ENCODE measurements around the gene VCP. TPM values are rescaled to one million over a fixed set of nuclear protein-coding genes. Genes with fewer than 3 reads are reported as not detected.

The VCP gene
- total RNA-seq, 1 experiment from 2014 or later, result 170 TPM

DNA sequence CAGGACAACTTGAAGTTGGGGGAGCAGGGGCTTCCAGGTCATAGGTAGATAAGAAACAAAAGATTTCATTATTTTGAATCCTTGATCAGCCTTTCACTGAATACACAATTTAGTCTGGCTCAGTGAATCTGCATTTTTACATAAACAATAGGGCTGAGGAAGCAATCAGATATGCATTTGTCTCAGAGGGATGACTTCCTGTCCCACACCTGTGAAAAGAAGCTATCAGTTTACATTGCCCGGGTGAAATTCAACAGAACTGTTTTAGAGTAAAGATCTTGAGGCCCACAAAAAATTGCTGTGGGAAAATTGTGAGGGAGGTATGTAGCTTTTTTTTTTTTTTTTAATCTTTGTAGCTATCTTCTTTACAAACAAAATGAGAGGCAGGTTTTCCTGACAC is 44.6 kb downstream of the VCP start:
- no peaks in the 10 kb centered on the region for H4K20me1 ChIP-seq (ENCODE audit: insufficient read depth)

DNA sequence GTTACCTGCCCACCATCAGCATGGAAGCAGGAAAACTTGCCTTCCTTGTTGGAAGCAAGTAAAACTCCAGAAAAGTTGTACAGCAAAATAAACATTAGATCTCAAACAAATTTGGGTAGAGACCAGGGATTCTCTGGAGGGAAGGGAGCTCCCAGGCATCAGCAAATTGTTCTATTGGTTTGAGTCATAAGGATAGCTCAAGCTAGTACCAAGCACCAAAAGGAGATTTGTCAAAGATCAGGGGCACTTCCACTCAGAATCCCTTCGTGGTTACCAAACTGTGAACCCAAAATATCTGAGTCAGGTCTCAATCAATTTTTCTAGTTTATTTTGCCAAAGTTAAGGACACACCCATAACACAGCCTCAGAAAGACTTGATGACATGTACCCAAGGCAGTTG is 45.1 kb downstream of the VCP start:
- intact Hi-C loops (cut with micrococcal nuclease), result no loop called here
- Histone ChIP-seq H3K4me1 (ENCODE audit: control insufficient read depth in 1 of 2, insufficient read depth in 2 of 2, low read length in 2 of 2) (peaks cover 4 to 23% of the 10 kb centered on the region in 2 experiments; a peak in 2 of 4 replicates), H3K9me2 (ENCODE audit: insufficient read depth) (no peaks in the 10 kb centered on the region), H3K9ac (ENCODE audit: low read length) (no peak overlapping the region), H4K20me1 (ENCODE audit: insufficient read depth) (no peaks in the 10 kb centered on the region), H3K27ac (ENCODE audit: low read depth, low read length) (no peak overlapping the region), H3K9me3 (ENCODE audit: control insufficient read depth in 1 of 2, insufficient read depth in 1 of 2, low read depth in 1 of 2, low read length in 2 of 2) (no peaks in the 10 kb centered on the region), H3K79me2 (ENCODE audit: insufficient read depth, low read length) (no peaks in the 10 kb centered on the region), H3K4me3 (replicated peaks in 1 of 2; ENCODE audit: low read depth in 1 of 2, low read length in 2 of 2) (no peak overlapping the region), H2AFZ (ENCODE audit: low read depth, low read length, poor library complexity, severe bottlenecking) (no peak overlapping the region), H3K4me2 (ENCODE audit: low read length) (no peak overlapping the region), H3K27me3 (ENCODE audit: insufficient read depth, low read length) (no peaks in the 10 kb centered on the region), H3K36me3 (ENCODE audit: control insufficient read depth in 1 of 2, insufficient read depth in 2 of 2, low read length in 2 of 2) (no peaks in the 10 kb centered on the region)
- BruUV-seq (replicated peaks), result no TSS peak
- POLR2A ChIA-PET, result no interaction called here
- DNase-seq (ENCODE audit: low read depth, low spot score) (no peak), ATAC-seq (no peak)
- RAD21 ChIA-PET (ENCODE audit: low non-redundant PET in 1 of 2, low total read pairs in 2 of 2, uncharacterized antibody in 2 of 2, unreplicated experiment in 2 of 2), result no interaction called here
- TF ChIP-seq REST (IDR thresholded peaks at IDR 0.05; ENCODE audit: low read depth) (no peak), POLR2AphosphoS5 (IDR thresholded peaks at IDR 0.05; ENCODE audit: low read depth, low read length) (no peak), RAD21 (IDR thresholded peaks at IDR 0.05; ENCODE audit: low read depth) (no peak), SP1 (IDR thresholded peaks at IDR 0.05; ENCODE audit: low read depth) (no peak), SIN3A (IDR thresholded peaks at IDR 0.05; ENCODE audit: low read depth) (no peak), JUND (IDR thresholded peaks at IDR 0.05) (no peak), ZNF274 (IDR thresholded peaks at IDR 0.05; ENCODE audit: low read depth, low read length) (no peak), ZFX (IDR thresholded peaks at IDR 0.05) (no peak), SRF (IDR thresholded peaks at IDR 0.05; ENCODE audit: low read depth) (no peak), EGR1 (IDR thresholded peaks at IDR 0.05; ENCODE audit: low read depth) (no peak)
- TF ChIP-seq, protein P1, sequence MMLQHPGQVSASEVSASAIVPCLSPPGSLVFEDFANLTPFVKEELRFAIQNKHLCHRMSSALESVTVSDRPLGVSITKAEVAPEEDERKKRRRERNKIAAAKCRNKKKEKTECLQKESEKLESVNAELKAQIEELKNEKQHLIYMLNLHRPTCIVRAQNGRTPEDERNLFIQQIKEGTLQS (IDR thresholded peaks at IDR 0.05), result no peak
- CTCF ChIA-PET, result interaction anchor here (0.9 kb wide), 1 partner anchor 42 kb away, joined by 4 read pairs; no protein-coding TSS in a partner anchor

More for the DNA sequence above, 44.6 kb downstream of the VCP start:
- POLR2A ChIA-PET, result no interaction called here
- RAD21 ChIA-PET (ENCODE audit: low non-redundant PET in 1 of 2, low total read pairs in 2 of 2, uncharacterized antibody in 2 of 2, unreplicated experiment in 2 of 2), result no interaction called here
- Histone ChIP-seq H3K9me3 (ENCODE audit: control insufficient read depth in 1 of 2, insufficient read depth in 1 of 2, low read depth in 1 of 2, low read length in 2 of 2) (no peaks in the 10 kb centered on the region), H3K36me3 (ENCODE audit: control insufficient read depth in 1 of 2, insufficient read depth in 2 of 2, low read length in 2 of 2) (no peaks in the 10 kb centered on the region), H2AFZ (ENCODE audit: low read depth, low read length, poor library complexity, severe bottlenecking) (no peak overlapping the region), H3K27me3 (ENCODE audit: insufficient read depth, low read length) (no peaks in the 10 kb centered on the region), H3K9me2 (ENCODE audit: insufficient read depth) (no peaks in the 10 kb centered on the region), H3K4me1 (ENCODE audit: control insufficient read depth in 1 of 2, insufficient read depth in 2 of 2, low read length in 2 of 2) (peaks cover 4 to 23% of the 10 kb centered on the region in 2 experiments; a peak in 2 of 4 replicates), H3K79me2 (ENCODE audit: insufficient read depth, low read length) (no peaks in the 10 kb centered on the region), H3K4me2 (ENCODE audit: low read length) (no peak overlapping the region), H3K9ac (ENCODE audit: low read length) (no peak overlapping the region), H3K4me3 (replicated peaks in 1 of 2; ENCODE audit: low read depth in 1 of 2, low read length in 2 of 2) (no peak overlapping the region), H3K27ac (ENCODE audit: low read depth, low read length) (no peak overlapping the region)
- CTCF ChIA-PET, result no interaction called here
- ATAC-seq (no peak), DNase-seq (ENCODE audit: low read depth, low spot score) (no peak)
- intact Hi-C loops (cut with micrococcal nuclease), result no loop called here
- TF ChIP-seq SRF (IDR thresholded peaks at IDR 0.05; ENCODE audit: low read depth) (no peak), CBX3 (IDR thresholded peaks at IDR 0.05; ENCODE audit: low read depth) (no peak), EZH2phosphoT487 (IDR thresholded peaks at IDR 0.05; ENCODE audit: borderline replicate concordance) (no peak), SIN3A (IDR thresholded peaks at IDR 0.05; ENCODE audit: low read depth) (no peak)
- BruUV-seq (replicated peaks), result no TSS peak
